ENCODE measurements around the gene TUBB6. TPM values are rescaled to one million over a fixed set of nuclear protein-coding genes. Genes with fewer than 3 reads are reported as not detected.

The TUBB6 gene
- total and polyA plus RNA-seq, 10 of the 15 experiments (the other 5 are each of a cell fraction or from before 2014, with no cell fraction given), result 27.4 to 262 (median 82.5) TPM

DNA sequence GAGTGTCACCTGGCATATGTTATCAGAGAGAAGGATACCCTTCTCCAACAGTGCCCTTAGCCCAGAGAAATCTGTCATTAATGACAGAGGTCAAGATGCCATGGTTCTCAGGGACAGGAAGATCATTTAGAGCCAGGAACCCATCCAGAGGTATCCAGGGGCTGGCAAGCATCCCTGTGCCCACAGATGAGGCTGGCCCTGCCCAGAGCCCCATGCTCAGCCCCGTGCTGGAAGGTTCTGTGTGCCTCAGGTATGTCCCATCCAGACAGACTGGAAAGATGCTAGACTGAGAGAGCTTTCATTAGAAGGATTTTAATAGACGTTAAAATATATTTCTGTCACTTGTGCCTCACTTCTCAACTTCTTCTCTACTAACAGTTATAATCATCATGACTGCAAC lies 8.2 kb upstream of the TUBB6 start:
- no peaks in the 10 kb centered on the region for H3K36me3 ChIP-seq (ENCODE audit: control insufficient read depth in 2 of 2, insufficient read depth in 2 of 2, low read length in 1 of 2)
- POLR2A ChIA-PET, result no interaction called here
- no peak overlapping the region for H2AFZ ChIP-seq (ENCODE audit: control insufficient read depth, low read depth, low read length)
- H3K9me3 ChIP-seq (replicated peaks; ENCODE audit: control insufficient read depth, insufficient read depth, low read length), result no peaks in the 10 kb centered on the region
- ATAC-seq (no peak), FAIRE-seq (no peak), DNase-seq (ENCODE audit: low read depth, low spot score) (no peak)
- intact Hi-C loops (cut with micrococcal nuclease; ENCODE audit: unreplicated experiment) (no loop called here), in situ Hi-C loops (cut with MboI) (no loop called here)
- 0 out of 4 replicates have a peak, but pooled peaks cover 0 to 1% of the 10 kb centered on the region in 2 experiments for H3K27me3 ChIP-seq (replicated peaks in 1 of 2; ENCODE audit: control insufficient read depth in 2 of 2, insufficient read depth in 2 of 2, low read length in 1 of 2)
- H3K27ac ChIP-seq (ENCODE audit: control insufficient read depth, insufficient read depth), result no peak overlapping the region
- no peaks in the 10 kb centered on the region for H3K79me2 ChIP-seq (ENCODE audit: control insufficient read depth, insufficient read depth, low read length)
- no peak overlapping the region for H3K9ac ChIP-seq (ENCODE audit: control insufficient read depth, insufficient read depth, low read length)
- BruUV-seq (replicated peaks), result no TSS peak
- H3K4me3 ChIP-seq, result no peak overlapping the region
- WGBS (ENCODE audit: insufficient coverage, insufficient replicate concordance, low lambda C conversion rate, missing lambda C conversion rate), result 11% methylated on average over 2 of the region's 2 CpGs
- no peaks in the 10 kb centered on the region for H3K4me1 ChIP-seq (ENCODE audit: control insufficient read depth, insufficient read depth, low read length)
- SMC1A ChIA-PET (ENCODE audit: uncharacterized antibody, unreplicated experiment), result no interaction called here
- CTCF ChIA-PET, result no interaction called here
- no peak for TF ChIP-seq CREB1 (IDR thresholded peaks at IDR 0.05; ENCODE audit: low read depth)
- TF ChIP-seq RUNX3 (IDR thresholded peaks at IDR 0.05; ENCODE audit: low read length), result no peak
- TF ChIP-seq NFIC (IDR thresholded peaks at IDR 0.05; ENCODE audit: low read depth, low read length), result no peak
- TF ChIP-seq PAX8 (IDR thresholded peaks at IDR 0.05), result no peak
- TF ChIP-seq, protein P1, sequence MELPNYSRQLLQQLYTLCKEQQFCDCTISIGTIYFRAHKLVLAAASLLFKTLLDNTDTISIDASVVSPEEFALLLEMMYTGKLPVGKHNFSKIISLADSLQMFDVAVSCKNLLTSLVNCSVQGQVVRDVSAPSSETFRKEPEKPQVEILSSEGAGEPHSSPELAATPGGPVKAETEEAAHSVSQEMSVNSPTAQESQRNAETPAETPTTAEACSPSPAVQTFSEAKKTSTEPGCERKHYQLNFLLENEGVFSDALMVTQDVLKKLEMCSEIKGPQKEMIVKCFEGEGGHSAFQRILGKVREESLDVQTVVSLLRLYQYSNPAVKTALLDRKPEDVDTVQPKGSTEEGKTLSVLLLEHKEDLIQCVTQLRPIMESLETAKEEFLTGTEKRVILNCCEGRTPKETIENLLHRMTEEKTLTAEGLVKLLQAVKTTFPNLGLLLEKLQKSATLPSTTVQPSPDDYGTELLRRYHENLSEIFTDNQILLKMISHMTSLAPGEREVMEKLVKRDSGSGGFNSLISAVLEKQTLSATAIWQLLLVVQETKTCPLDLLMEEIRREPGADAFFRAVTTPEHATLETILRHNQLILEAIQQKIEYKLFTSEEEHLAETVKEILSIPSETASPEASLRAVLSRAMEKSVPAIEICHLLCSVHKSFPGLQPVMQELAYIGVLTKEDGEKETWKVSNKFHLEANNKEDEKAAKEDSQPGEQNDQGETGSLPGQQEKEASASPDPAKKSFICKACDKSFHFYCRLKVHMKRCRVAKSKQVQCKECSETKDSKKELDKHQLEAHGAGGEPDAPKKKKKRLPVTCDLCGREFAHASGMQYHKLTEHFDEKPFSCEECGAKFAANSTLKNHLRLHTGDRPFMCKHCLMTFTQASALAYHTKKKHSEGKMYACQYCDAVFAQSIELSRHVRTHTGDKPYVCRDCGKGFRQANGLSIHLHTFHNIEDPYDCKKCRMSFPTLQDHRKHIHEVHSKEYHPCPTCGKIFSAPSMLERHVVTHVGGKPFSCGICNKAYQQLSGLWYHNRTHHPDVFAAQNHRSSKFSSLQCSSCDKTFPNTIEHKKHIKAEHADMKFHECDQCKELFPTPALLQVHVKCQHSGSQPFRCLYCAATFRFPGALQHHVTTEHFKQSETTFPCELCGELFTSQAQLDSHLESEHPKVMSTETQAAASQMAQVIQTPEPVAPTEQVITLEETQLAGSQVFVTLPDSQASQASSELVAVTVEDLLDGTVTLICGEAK (IDR thresholded peaks at IDR 0.05; ENCODE audit: borderline replicate concordance), result no peak
- no peak for TF ChIP-seq ZBED1 (IDR thresholded peaks at IDR 0.05; ENCODE audit: borderline replicate concordance)
- TF ChIP-seq NFXL1 (IDR thresholded peaks at IDR 0.05; ENCODE audit: borderline replicate concordance), result no peak
- RAD21 ChIA-PET (ENCODE audit: unreplicated experiment), result no interaction called here
- no peaks in the 10 kb centered on the region for H4K20me1 ChIP-seq (ENCODE audit: control insufficient read depth, insufficient read depth)
- no peak overlapping the region for H3K4me2 ChIP-seq (ENCODE audit: control insufficient read depth, insufficient read depth)
